ENCODE data around the gene ALDH3B2.

ALDH3B2 gene

GRCh38 chr11:67648796-67649613 is 25.4 kb downstream of the ALDH3B2 start:
- 0 out of 2 replicates have a peak, but pooled peaks have one; percentile 15 for TF ChIP-seq ZBTB17 (tag by site-specific recombination; IDR thresholded peaks at IDR 0.05)
- TF ChIP-seq GLIS2 (tag by site-specific recombination; IDR thresholded peaks at IDR 0.05), result peak; percentile 25; the same call in 1 of the 2 replicates
- TF ChIP-seq GLIS1 (tag by site-specific recombination; IDR thresholded peaks at IDR 0.05), result no peak
- Histone ChIP-seq H3K9me3 (ENCODE audit: control insufficient read depth, insufficient read depth, low read depth, low read length) (no peaks in the 10 kb centered on the region), H3K4me1 (ENCODE audit: control insufficient read depth, insufficient read depth, low read length) (no peaks in the 10 kb centered on the region), H3K36me3 (ENCODE audit: control insufficient read depth in 2 of 2, insufficient read depth in 1 of 2, low read length in 2 of 2) (no peaks in the 10 kb centered on the region), H3K27ac (ENCODE audit: extremely low read depth, low read depth, low read length) (no peak overlapping the region), H3K4me3 (ENCODE audit: low read depth, low read length) (no peak overlapping the region)
- POLR2A ChIA-PET, result no interaction called here
- CTCF ChIA-PET, result interaction anchor here (1.0 to 3.1 kb wide), 2 partner anchors 10 kb away, joined by 3 to 14 read pairs; no protein-coding TSS in a partner anchor

- Histone ChIP-seq H3K4me3 (ENCODE audit: low read depth, low read length) (no peak overlapping the region), H3K4me1 (ENCODE audit: control insufficient read depth, insufficient read depth, low read length) (no peaks in the 10 kb centered on the region), H3K9me3 (ENCODE audit: control insufficient read depth, insufficient read depth, low read depth, low read length) (no peaks in the 10 kb centered on the region), H3K27ac (ENCODE audit: extremely low read depth, low read depth, low read length) (no peak overlapping the region), H3K36me3 (ENCODE audit: control insufficient read depth in 2 of 2, insufficient read depth in 1 of 2, low read length in 2 of 2) (no peaks in the 10 kb centered on the region)
- ChIA-PET POLR2A (no interaction called here), CTCF (interaction anchor here (0.6 to 1.0 kb wide), 3 partner anchors 8 to 82 kb away, joined by 3 read pairs; no protein-coding TSS in a partner anchor)
- TF ChIP-seq ZIC2 (tag by site-specific recombination; IDR thresholded peaks at IDR 0.05), result peak; percentile 90
- no peak for TF ChIP-seq ZNF530 (tag by site-specific recombination; IDR thresholded peaks at IDR 0.05; ENCODE audit: low read depth)
- peak; percentile 78 for TF ChIP-seq GLIS1 (tag by site-specific recombination; IDR thresholded peaks at IDR 0.05)
- TF ChIP-seq ZNF202 (tag by site-specific recombination; IDR thresholded peaks at IDR 0.05; ENCODE audit: borderline replicate concordance), result no peak
- TF ChIP-seq ZNF529 (tag by site-specific recombination; IDR thresholded peaks at IDR 0.05; ENCODE audit: insufficient replicate concordance), result no peak
Observed at GRCh38 chr11:67648140-67648795, 26.2 kb downstream of the ALDH3B2 start.

- TF ChIP-seq KLF1 (tag by site-specific recombination; IDR thresholded peaks at IDR 0.05) (no peak), ZNF302 (tag by site-specific recombination; IDR thresholded peaks at IDR 0.05; ENCODE audit: low read depth) (no peak), HOXD13 (CRISPR knock-in tag; IDR thresholded peaks at IDR 0.05; ENCODE audit: borderline replicate concordance) (no peak), ZNF544 (tag by site-specific recombination; IDR thresholded peaks at IDR 0.05) (no peak), ZNF274 (IDR thresholded peaks at IDR 0.05; ENCODE audit: low read length) (no peak), ZNF274 (tag by site-specific recombination; IDR thresholded peaks at IDR 0.05; ENCODE audit: borderline replicate concordance) (no peak), SP7 (tag by site-specific recombination; IDR thresholded peaks at IDR 0.05) (no peak), ZNF202 (tag by site-specific recombination; IDR thresholded peaks at IDR 0.05; ENCODE audit: borderline replicate concordance) (no peak), ZNF600 (tag by site-specific recombination; IDR thresholded peaks at IDR 0.05) (no peak), SALL2 (tag by site-specific recombination; IDR thresholded peaks at IDR 0.05; ENCODE audit: borderline replicate concordance) (no peak), RBAK (tag by site-specific recombination; IDR thresholded peaks at IDR 0.05) (no peak), AEBP2 (tag by site-specific recombination; IDR thresholded peaks at IDR 0.05; ENCODE audit: borderline replicate concordance) (no peak), ZNF292 (tag by site-specific recombination; IDR thresholded peaks at IDR 0.05; ENCODE audit: borderline replicate concordance, low read depth) (no peak), ZNF585B (tag by site-specific recombination; IDR thresholded peaks at IDR 0.05) (no peak), ZNF121 (tag by site-specific recombination; IDR thresholded peaks at IDR 0.05) (no peak), ZNF645 (tag by site-specific recombination; IDR thresholded peaks at IDR 0.05) (no peak), ZFP69B (tag by site-specific recombination; IDR thresholded peaks at IDR 0.05) (no peak), CTCF (tag by site-specific recombination; IDR thresholded peaks at IDR 0.05) (no peak), ZNF133 (tag by site-specific recombination; IDR thresholded peaks at IDR 0.05) (no peak), ZNF521 (tag by site-specific recombination; IDR thresholded peaks at IDR 0.05) (no peak), SCRT1 (tag by site-specific recombination; IDR thresholded peaks at IDR 0.05; ENCODE audit: borderline replicate concordance) (no peak)
- Histone ChIP-seq H3K27ac (ENCODE audit: extremely low read depth, low read depth, low read length) (no peak overlapping the region), H3K4me3 (ENCODE audit: low read depth, low read length) (no peak overlapping the region), H3K36me3 (ENCODE audit: control insufficient read depth in 2 of 2, insufficient read depth in 1 of 2, low read length in 2 of 2) (no peaks in the 10 kb centered on the region), H3K9me3 (ENCODE audit: control insufficient read depth, insufficient read depth, low read depth, low read length) (no peaks in the 10 kb centered on the region), H3K4me1 (ENCODE audit: control insufficient read depth, insufficient read depth, low read length) (no peaks in the 10 kb centered on the region)
- ChIA-PET POLR2A (no interaction called here), CTCF (interaction anchor here (0.6 to 0.8 kb wide), 2 partner anchors 9 to 82 kb away, joined by 3 read pairs; no protein-coding TSS in a partner anchor)
Observed at GRCh38 chr11:67647471-67647870, 27.0 kb downstream of the ALDH3B2 start.
